ENCODE data around the gene SEPTIN11.

Gene SEPTIN11

GRCh38 chr4:76949276-76950051 lies at the start of gene SEPTIN11:
SEPTIN11 (plus strand) TSS chr4:76949752; CDS start chr4:76949904, 152 bp downstream.
- DNase-seq, result peak; percentile 89

GRCh38 chr4:76902233-76902890 lies 47.2 kb upstream of the SEPTIN11 start:
- DNase-seq, result no peak

DNA sequence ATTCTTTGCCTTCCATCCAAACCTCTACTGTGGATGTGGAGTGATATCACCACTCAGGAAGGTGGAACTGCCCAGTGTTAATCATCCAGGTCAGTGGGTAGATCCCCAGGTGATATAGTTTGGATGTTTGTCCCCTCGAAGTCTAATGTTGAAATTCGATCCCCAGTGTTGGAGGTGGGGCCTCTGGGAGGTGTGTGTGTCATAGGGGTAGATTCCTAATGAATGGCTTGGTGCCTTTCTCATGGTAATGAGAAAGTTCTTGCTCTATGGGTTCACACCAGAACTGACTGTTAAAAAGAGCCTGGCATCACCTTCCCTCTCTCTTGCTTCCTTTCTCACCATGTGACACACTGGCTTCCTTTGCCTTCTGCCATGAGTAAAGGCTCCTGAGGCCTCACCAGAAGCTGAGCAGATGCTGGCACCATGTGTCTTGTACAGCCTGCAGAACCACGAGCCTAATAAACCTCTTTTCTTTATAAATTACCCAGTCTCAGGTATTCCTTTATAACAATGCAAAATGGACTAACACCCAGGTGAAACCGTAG lies 44.8 kb upstream of the SEPTIN11 start:
- no peak for DNase-seq

- no peak for DNase-seq
These were observed 44.0 kb upstream of the SEPTIN11 start for GRCh38 chr4:76905521-76905920.

GRCh38 chr4:76909711-76910110 lies 39.8 kb upstream of the SEPTIN11 start:
- no peak for DNase-seq

DNA sequence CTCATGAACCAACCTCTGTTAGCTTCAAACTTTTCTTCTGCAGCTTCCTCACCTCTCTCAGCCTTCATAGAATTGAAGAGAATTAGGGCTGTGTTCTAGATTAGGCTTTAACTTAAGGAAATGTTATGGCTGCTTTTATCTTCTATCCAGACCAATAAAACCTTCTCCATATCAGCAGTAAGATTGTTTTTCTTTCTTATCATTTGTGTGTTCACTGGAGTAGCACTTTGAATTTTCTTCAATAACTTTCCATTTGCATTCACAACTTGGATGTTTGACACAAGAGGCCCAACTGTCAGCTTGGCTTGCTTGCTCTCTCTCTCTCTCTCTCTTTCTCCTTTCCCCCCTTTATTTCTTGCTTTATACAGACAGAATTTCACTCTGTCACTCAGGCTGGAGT lies 28.8 kb upstream of the SEPTIN11 start:
- no peak for DNase-seq

GRCh38 chr4:76923619-76924357 lies 25.8 kb upstream of the SEPTIN11 start:
- DNase-seq, result no peak

DNA sequence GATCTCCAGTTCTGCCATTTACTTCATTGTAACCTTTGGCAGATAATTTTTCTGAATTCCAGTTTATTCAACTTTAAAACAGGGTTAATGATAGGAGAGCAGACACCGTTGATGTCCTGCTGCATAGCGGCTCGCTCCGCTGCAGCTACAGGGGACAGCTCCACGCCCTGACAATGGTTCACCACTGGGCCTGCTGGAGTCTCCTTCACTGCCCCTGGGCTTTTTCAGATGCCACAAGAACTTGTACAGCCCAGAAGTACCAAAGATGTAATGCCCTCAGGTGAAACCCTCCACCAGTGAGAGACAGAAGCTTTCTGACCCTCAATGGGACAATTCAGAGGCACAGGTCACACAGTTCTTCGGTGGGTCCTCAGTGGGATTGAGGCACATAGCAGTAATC lies 22.7 kb upstream of the SEPTIN11 start:
- DNase-seq, result no peak

GRCh38 chr4:76930685-76931084 lies 18.9 kb upstream of the SEPTIN11 start:
- DNase-seq, result no peak

GRCh38 chr4:76931087-76931486 lies 18.5 kb upstream of the SEPTIN11 start:
- no peak for DNase-seq

DNA sequence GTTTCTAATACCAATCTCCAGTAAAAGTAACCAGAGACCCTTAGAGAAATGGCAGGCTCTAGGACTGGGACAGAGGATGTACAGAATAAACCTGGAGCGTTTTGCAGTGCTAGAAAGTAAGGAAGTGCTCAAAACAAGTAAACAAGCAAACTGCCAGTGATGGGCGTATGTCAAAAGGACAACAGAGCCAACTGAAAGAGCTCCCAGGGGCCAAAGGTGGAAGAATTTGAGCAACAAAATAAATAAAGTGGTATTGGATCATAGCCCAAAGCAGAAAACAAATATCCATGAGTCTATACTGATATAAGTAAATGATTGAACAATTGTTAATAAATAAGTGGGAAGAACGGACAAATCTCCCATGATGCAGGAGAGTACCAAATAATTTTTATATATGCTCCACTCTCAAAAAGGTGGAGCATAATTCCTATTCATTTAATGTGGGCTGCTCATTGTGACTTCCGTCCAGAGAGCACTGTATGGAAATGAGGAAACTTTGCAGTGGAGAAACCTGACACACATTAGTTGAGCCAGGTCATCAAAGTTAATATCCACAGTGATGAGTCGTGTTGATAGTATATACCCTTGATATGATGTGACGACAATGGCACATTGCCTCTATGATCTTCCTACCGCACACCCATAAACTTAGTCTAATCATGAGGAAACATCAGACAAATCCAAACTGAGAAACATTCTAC lies 17.8 kb upstream of the SEPTIN11 start:
- DNase-seq, result no peak

- DNase-seq, result no peak
These were observed 10.4 kb upstream of the SEPTIN11 start for GRCh38 chr4:76939184-76939583.

- DNase-seq, result no peak
These were observed 6.4 kb upstream of the SEPTIN11 start for GRCh38 chr4:76943129-76943620.

DNA sequence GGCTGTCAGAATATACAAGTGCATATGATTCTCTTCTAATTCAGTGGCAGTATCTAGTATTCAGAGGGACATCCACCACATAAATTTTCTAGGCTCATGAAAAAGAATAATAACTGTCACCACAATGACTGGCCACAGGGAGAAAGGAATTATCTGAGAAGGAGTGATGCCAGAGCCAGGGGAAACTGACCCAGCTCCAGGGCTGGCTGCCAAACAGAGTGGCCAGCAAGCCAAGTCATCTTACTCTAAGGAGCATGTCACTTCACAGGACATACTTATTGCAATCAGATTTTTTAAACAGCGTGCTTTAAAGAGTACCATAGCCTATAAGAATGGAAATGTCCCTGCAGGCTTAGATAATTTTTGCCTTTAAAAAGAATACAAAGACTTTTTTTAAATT lies 5.8 kb upstream of the SEPTIN11 start:
- DNase-seq, result no peak

GRCh38 chr4:76947369-76947768 lies 2.2 kb upstream of the SEPTIN11 start:
- no peak for DNase-seq

GRCh38 chr4:76948443-76949275 lies 893 bp upstream of the SEPTIN11 start:
- peak; percentile 76 for DNase-seq

GRCh38 chr4:76950052-76950955 lies 752 bp downstream of the SEPTIN11 start:
- DNase-seq, result peak; percentile 52

- no peak for DNase-seq
These were observed 1.6 kb downstream of the SEPTIN11 start for GRCh38 chr4:76950956-76951671.

- no peak for DNase-seq
These were observed 2.1 kb downstream of the SEPTIN11 start for GRCh38 chr4:76951672-76952010.

GRCh38 chr4:76952071-76952470 lies 2.5 kb downstream of the SEPTIN11 start:
- no peak for DNase-seq
